Heart left ventricle (tissue), 13 donors: ENCODE results near the gene SLC35D3.

Experiments
- CTCF ChIP-seq, 12 donors: fragments of 200-600 bp; sonication (generic) in 4 of 12; IDR thresholded peaks; one replicate each; pipeline versions ENCODE4 v1.5.0 to v1.8.0; 2018 to 2022; ENCODE audit warnings: antibody characterized with exemption in 12 of 12, mild to moderate bottlenecking in 5 of 12
- POLR2A ChIP-seq, 2 donors: fragments of 450-650 bp; IDR thresholded peaks; one replicate each; pipeline ENCODE4 v1.6.1; 2017; ENCODE audit warnings: antibody characterized with exemption in 2 of 2, mild to moderate bottlenecking in 2 of 2, moderate library complexity in 2 of 2
- donor health status: ischemic (EF 13 %, LVEDD 7.1; RV severe dilation, severe dysfunction).
- donor health status: DM: no; HTN: yes; CAD: no.
- donor health status: DM: no; HTN: no; CAD: no.
- donor health status: ischemic (EF 25% LVEDD 6.9; RV normal size, moderate dysfunction).
- donor health status: ischemic (EF 25% LVEDD 5.7; RV mildly dilated, moderate dysfunction).
- donor health status: ischemic (EF 35%, LVEDD 5.7; RV mildly dilated, moderate dysfunction).
- donor health status: nonischemic (EF 11% LVEDD 7.7; RV severe dilation, severe dysfunction).
- donor health status: DM: yes; HTN: yes; CAD: no.
- donor health status: PGD.
- donor health status: ischemic (EF 29% LVEDD 5.4; RV normal size, mild dysfunction).
- donor health status: nonischemic (EF 23%, LVEDD 6.1; RV moderate dilation, normal function).

- TF ChIP-seq CTCF (IDR thresholded peaks at IDR 0.05) (no peak), POLR2A (IDR thresholded peaks at IDR 0.05) (no peak)
Observed at GRCh38 chr6:136959471-136959891, 37.4 kb downstream of the SLC35D3 start.
